Liver (tissue), 9 donors: Measurements from ENCODE around the gene CSPG4. TPM values are rescaled to one million over a fixed set of nuclear protein-coding genes. Genes with fewer than 3 reads are reported as not detected.
"Not testable (repeated sequence)": the region's sequence is repeated elsewhere in the genome, so short reads cannot be mapped to it uniquely, and the experiment has no call there.

Experiments
- DNase-seq: peaks from one replicate; pipeline ENCODE4 v3.0.0-alpha.2; 2017; ENCODE audit warnings: low spot score
- H3K27ac ChIP-seq, 2 donors: one replicate each; pipeline ENCODE4 v1.7.0; 2013; ENCODE audit warnings: inconsistent platforms in 2 of 2, low read length in 2 of 2, control low read depth in 1 of 2, low read depth in 1 of 2, mild to moderate bottlenecking in 1 of 2
- H3K27me3 ChIP-seq, 4 donors: one replicate each; pipeline versions ENCODE4 v1.6.1 to v1.7.0; 2013; ENCODE audit warnings: low read length in 3 of 4, inconsistent platforms in 1 of 4, mild to moderate bottlenecking in 1 of 4, moderate library complexity in 1 of 4; ENCODE audit not compliant: control insufficient read depth in 4 of 4, insufficient read depth in 4 of 4
- H3K36me3 ChIP-seq, 4 donors: one replicate each; pipeline versions ENCODE4 v1.6.1 to v1.7.0; 2013; ENCODE audit warnings: low read length in 3 of 4, mild to moderate bottlenecking in 3 of 4, low read depth in 1 of 4, moderate library complexity in 1 of 4; ENCODE audit not compliant: control insufficient read depth in 4 of 4, insufficient read depth in 3 of 4
- H3K4me1 ChIP-seq, 4 donors: one replicate each; pipeline versions ENCODE4 v1.6.1 to v1.7.0; 2013; ENCODE audit warnings: low read length in 3 of 4, mild to moderate bottlenecking in 3 of 4, moderate library complexity in 1 of 4; ENCODE audit not compliant: control insufficient read depth in 4 of 4, insufficient read depth in 4 of 4
- H3K4me3 ChIP-seq, 3 donors: one replicate each; pipeline versions ENCODE4 v1.6.1 to v1.7.0; 2013; ENCODE audit warnings: low read length in 3 of 3, control low read depth in 1 of 3, low read depth in 1 of 3, mild to moderate bottlenecking in 1 of 3
- H3K9ac ChIP-seq, 2 donors: one replicate each; pipeline ENCODE4 v1.7.0; 2013; ENCODE audit warnings: low read length in 2 of 2, mild to moderate bottlenecking in 2 of 2, moderate library complexity in 2 of 2, control low read depth in 1 of 2, low read depth in 1 of 2
- H3K9me3 ChIP-seq, 4 donors: one replicate each; pipeline versions ENCODE4 v1.6.1 to v1.7.0; 2013; ENCODE audit warnings: low read length in 3 of 4; ENCODE audit not compliant: control insufficient read depth in 4 of 4
- FOXA2 ChIP-seq: IDR thresholded peaks from 2 replicates; pipeline ENCODE4 v1.6.1; 2016; ENCODE audit warnings: antibody characterized with exemption
- GABPA ChIP-seq, 2 donors: IDR thresholded peaks in 1 of 2; conservative IDR thresholded peaks in 1 of 2; 2 replicates each; pipeline ENCODE4 v1.6.1; 2016; ENCODE audit warnings: antibody characterized with exemption in 2 of 2, mild to moderate bottlenecking in 1 of 2, moderate library complexity in 1 of 2
- HNF4A ChIP-seq, 2 donors: conservative IDR thresholded peaks; 2 replicates each; pipeline ENCODE4 v1.6.1; 2016; ENCODE audit warnings: antibody characterized with exemption in 2 of 2, mild to moderate bottlenecking in 2 of 2
- MAX ChIP-seq: IDR thresholded peaks from 2 replicates; pipeline ENCODE4 v1.6.1; 2016; ENCODE audit warnings: antibody characterized with exemption
- RAD21 ChIP-seq, 2 donors: IDR thresholded peaks; 2 replicates each; pipeline ENCODE4 v1.6.1; 2016; ENCODE audit warnings: antibody characterized with exemption in 2 of 2, mild to moderate bottlenecking in 2 of 2
- RXRA ChIP-seq, 2 donors: IDR thresholded peaks; 2 replicates each; pipeline ENCODE4 v1.6.1; 2017 to 2018; ENCODE audit warnings: antibody characterized with exemption in 2 of 2, mild to moderate bottlenecking in 1 of 2
- TAF1 ChIP-seq: conservative IDR thresholded peaks from 2 replicates; pipeline ENCODE4 v1.6.1; 2016; ENCODE audit warnings: antibody characterized with exemption, mild to moderate bottlenecking
- YY1 ChIP-seq: IDR thresholded peaks from 2 replicates; pipeline ENCODE4 v1.6.1; 2016; ENCODE audit warnings: antibody characterized with exemption, mild to moderate bottlenecking
- WGBS: extraction: QIAGEN DNeasy Blood & Tissue Kit; methylation state at CpG from one replicate; pipeline ENCODE4 v1.1.7; 2013; 5-methylcytosine and 5-hydroxymethylcytosine counted together
- polyA plus RNA-seq, 2 donors: library from polyadenylated mRNA; stranded (reverse) in 1 of 2; unstranded in 1 of 2; fragments of 200-250 nt in 1 of 2; fragments of >200 nt in 1 of 2; fragmentation: Nextera tagmentation in 1 of 2; extraction: Ambion mirVana in 1 of 2; gene quantifications; one replicate each; pipeline versions ENCODE4 v1.2.1 to v1.2.3, GENCODE V29; 2013 to 2015
- total RNA-seq, 2 donors: library from RNA; depleted of rRNA; stranded (reverse); fragments of >200 nt; gene quantifications; one replicate each; pipeline ENCODE4 v1.2.3, GENCODE V29; 2014
- TF ChIP-seq, protein P1 (sequence below): fragments of 150-350 bp; IDR thresholded peaks from 2 replicates; pipeline ENCODE4 v1.5.1; 2017; ENCODE audit warnings: improper control_type of control experiment, low read depth, low read length; ENCODE audit not compliant: missing input control
- TF ChIP-seq, protein P2 (sequence below): IDR thresholded peaks from 2 replicates; pipeline ENCODE4 v1.6.1; 2016; ENCODE audit warnings: antibody characterized with exemption
- donor health status: healthy.
- donor health status: healthy.
- donor health status: healthy.
- donor health status: healthy.
- donor health status: healthy.

Gene CSPG4
- total and polyA plus RNA-seq, 4 donors: 0.07 to 1.5 (median 0.76) TPM

DNA sequence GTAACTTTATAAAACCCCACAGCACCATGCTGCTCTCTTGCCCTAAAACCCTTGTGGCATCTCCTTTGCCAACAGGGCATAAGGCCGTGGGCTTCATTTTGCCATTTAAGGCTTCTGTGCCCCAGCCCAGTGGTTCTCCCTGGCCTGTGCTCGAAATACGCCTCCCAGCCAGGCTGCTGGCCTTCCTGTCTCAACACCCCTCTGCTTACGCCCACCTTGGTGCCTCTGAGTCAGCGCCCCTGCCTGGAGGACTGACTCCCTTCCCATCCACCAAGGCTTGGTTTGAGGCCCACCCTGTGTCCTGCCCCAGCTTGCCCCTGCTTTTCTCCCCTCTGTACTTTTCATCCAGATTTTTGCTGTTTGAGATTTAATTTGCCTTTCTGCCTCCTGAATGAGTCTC lies 1.8 kb downstream of the CSPG4 start:
- WGBS: 95% methylated on average over 5 of the region's 5 CpGs
- H3K4me3 ChIP-seq, H3K27me3 ChIP-seq, DNase-seq, H3K9me3 ChIP-seq, H3K36me3 ChIP-seq, H3K27ac ChIP-seq, H3K9ac ChIP-seq: not testable (repeated sequence)
- H3K4me1 ChIP-seq: peaks cover 0 to 13% (median 4%) of the 10 kb centered on the region in 4 donors

- peaks cover 0 to 13% (median 4%) of the 10 kb centered on the region in 4 donors for H3K4me1 ChIP-seq
- H3K27ac ChIP-seq, H3K36me3 ChIP-seq, H3K9ac ChIP-seq, H3K27me3 ChIP-seq, DNase-seq, H3K4me3 ChIP-seq, H3K9me3 ChIP-seq: not testable (repeated sequence)
- WGBS: 76% methylated on average over 13 of the region's 15 CpGs
Measured at GRCh38 chr15:75709458-75709857, 3.2 kb downstream of the CSPG4 start.

DNA sequence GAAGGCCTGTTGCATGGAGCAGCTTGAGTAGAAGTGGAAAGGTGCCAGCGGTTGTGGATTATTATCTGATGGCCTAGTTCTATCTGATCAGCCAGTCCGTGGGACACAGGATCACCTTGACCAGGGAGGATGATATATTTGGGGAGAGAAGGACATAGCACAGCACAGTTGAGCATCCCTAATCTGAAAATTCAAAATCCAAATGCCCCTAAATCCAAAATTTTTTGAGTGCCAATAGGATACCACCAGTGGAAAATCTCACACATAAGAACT lies 6.0 kb downstream of the CSPG4 start:
- Histone ChIP-seq H3K4me1 (no peaks in the 10 kb centered on the region), H3K9ac (no peak overlapping the region), H3K4me3 (no peak overlapping the region), H3K9me3 (no peaks in the 10 kb centered on the region), H3K36me3 (no peaks in the 10 kb centered on the region), H3K27me3 (no peaks in the 10 kb centered on the region), H3K27ac (no peak overlapping the region)
- DNase-seq: no peak
- WGBS: 38% methylated on average over 2 of the region's 2 CpGs
- TF ChIP-seq TAF1 (no peak), FOXA2 (no peak), RXRA (IDR thresholded peaks at IDR 0.05) (no peak), MAX (no peak), GABPA (IDR thresholded peaks at IDR 0.05 in 1 of 2, conservative IDR thresholded peaks at IDR 0.05 in 1 of 2) (no peak), HNF4A (conservative IDR thresholded peaks at IDR 0.05) (no peak), YY1 (no peak), RAD21 (IDR thresholded peaks at IDR 0.05) (no peak)
- TF ChIP-seq, protein P1, sequence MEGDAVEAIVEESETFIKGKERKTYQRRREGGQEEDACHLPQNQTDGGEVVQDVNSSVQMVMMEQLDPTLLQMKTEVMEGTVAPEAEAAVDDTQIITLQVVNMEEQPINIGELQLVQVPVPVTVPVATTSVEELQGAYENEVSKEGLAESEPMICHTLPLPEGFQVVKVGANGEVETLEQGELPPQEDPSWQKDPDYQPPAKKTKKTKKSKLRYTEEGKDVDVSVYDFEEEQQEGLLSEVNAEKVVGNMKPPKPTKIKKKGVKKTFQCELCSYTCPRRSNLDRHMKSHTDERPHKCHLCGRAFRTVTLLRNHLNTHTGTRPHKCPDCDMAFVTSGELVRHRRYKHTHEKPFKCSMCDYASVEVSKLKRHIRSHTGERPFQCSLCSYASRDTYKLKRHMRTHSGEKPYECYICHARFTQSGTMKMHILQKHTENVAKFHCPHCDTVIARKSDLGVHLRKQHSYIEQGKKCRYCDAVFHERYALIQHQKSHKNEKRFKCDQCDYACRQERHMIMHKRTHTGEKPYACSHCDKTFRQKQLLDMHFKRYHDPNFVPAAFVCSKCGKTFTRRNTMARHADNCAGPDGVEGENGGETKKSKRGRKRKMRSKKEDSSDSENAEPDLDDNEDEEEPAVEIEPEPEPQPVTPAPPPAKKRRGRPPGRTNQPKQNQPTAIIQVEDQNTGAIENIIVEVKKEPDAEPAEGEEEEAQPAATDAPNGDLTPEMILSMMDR: no peak
- TF ChIP-seq, protein P2, sequence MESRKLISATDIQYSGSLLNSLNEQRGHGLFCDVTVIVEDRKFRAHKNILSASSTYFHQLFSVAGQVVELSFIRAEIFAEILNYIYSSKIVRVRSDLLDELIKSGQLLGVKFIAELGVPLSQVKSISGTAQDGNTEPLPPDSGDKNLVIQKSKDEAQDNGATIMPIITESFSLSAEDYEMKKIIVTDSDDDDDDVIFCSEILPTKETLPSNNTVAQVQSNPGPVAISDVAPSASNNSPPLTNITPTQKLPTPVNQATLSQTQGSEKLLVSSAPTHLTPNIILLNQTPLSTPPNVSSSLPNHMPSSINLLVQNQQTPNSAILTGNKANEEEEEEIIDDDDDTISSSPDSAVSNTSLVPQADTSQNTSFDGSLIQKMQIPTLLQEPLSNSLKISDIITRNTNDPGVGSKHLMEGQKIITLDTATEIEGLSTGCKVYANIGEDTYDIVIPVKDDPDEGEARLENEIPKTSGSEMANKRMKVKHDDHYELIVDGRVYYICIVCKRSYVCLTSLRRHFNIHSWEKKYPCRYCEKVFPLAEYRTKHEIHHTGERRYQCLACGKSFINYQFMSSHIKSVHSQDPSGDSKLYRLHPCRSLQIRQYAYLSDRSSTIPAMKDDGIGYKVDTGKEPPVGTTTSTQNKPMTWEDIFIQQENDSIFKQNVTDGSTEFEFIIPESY: no peak
